ENCODE results near the gene KLK6.

- TF ChIP-seq CTCF (IDR thresholded peaks at IDR 0.05) = no peak
- no peak for TF ChIP-seq POLR2A (IDR thresholded peaks at IDR 0.05)
- TF ChIP-seq POLR2AphosphoS5 (IDR thresholded peaks at IDR 0.05) = no peak
These were observed 527 bp downstream of the KLK6 start for GRCh38 chr19:50968716-50969412.
